ENCODE measurements around the gene ARVCF.

GRCh38 chr22:19927696-19928095, 88.9 kb downstream of the ARVCF start:
- TF ChIP-seq CTCF (conservative IDR thresholded peaks at IDR 0.05; ENCODE audit: low read depth in 2 of 2) = no peak
- TF ChIP-seq EZH2 (IDR thresholded peaks at IDR 0.05; ENCODE audit: low read depth, unreplicated experiment) = no peak
- no peak for TF ChIP-seq EZH2phosphoT487 (IDR thresholded peaks at IDR 0.05; ENCODE audit: unreplicated experiment)
- TF ChIP-seq POLR2AphosphoS5 (IDR thresholded peaks at IDR 0.05; ENCODE audit: low read depth) = no peak
- TF ChIP-seq ZNF114 (CRISPR knock-in tag; IDR thresholded peaks at IDR 0.05) = no peak
- no peak for TF ChIP-seq REST (IDR thresholded peaks at IDR 0.05; ENCODE audit: unreplicated experiment)
- TF ChIP-seq CREB1 (CRISPR knock-in tag; IDR thresholded peaks at IDR 0.05; ENCODE audit: low read depth) = no peak
- no peak for TF ChIP-seq NANOG (IDR thresholded peaks at IDR 0.05; ENCODE audit: borderline replicate concordance)
- no peak for TF ChIP-seq JUNB (IDR thresholded peaks at IDR 0.05; ENCODE audit: unreplicated experiment)
